HTERT RPE-1 (cell line): Measurements from ENCODE around the gene COBLL1.

ENCODE experiments used
- in situ Hi-C: fragments of 300-500 bp; cut with MboI; formaldehyde crosslinking; loops from 4 replicates; pipeline ENCODE4 v1.14.3; 2020; ENCODE audit warnings: low sequenced_read_pairs

COBLL1 gene

GRCh38 chr2:164644036-164644700, 197.5 kb downstream of the COBLL1 start:
- in situ Hi-C loops, result no loop called here

GRCh38 chr2:164642946-164643555, 198.6 kb downstream of the COBLL1 start:
- in situ Hi-C loops, result no loop called here

- in situ Hi-C loops, result no loop called here
Measured at GRCh38 chr2:164642268-164642667, 199.4 kb downstream of the COBLL1 start.
